GM12872 (cell line): Measurements from ENCODE around the gene ITPK1.

ENCODE experiments used
- CTCF ChIP-seq: IDR thresholded peaks from 3 replicates; pipeline ENCODE4 v1.5.1; 2011; ENCODE audit warnings: low read depth, mild to moderate bottlenecking, low read length, moderate library complexity; ENCODE audit not compliant: insufficient read depth

Gene ITPK1

GRCh38 chr14:93002851-93003298 lies 112.8 kb downstream of the ITPK1 start:
- no peak for TF ChIP-seq CTCF

- TF ChIP-seq CTCF: no peak
Measured at GRCh38 chr14:93002049-93002448, 113.7 kb downstream of the ITPK1 start.

- no peak for TF ChIP-seq CTCF
Measured at GRCh38 chr14:92998946-92999345, 116.8 kb downstream of the ITPK1 start.

GRCh38 chr14:92997343-92998061 lies 118.2 kb downstream of the ITPK1 start:
- TF ChIP-seq CTCF: no peak

- TF ChIP-seq CTCF: no peak
Measured at GRCh38 chr14:92995620-92996019, 120.1 kb downstream of the ITPK1 start.

- TF ChIP-seq CTCF: no peak
Measured at GRCh38 chr14:92994942-92995341, 120.8 kb downstream of the ITPK1 start.

- no peak for TF ChIP-seq CTCF
Measured at GRCh38 chr14:92994131-92994676, 121.5 kb downstream of the ITPK1 start.
